Activated T-cell treated with anti-CD3 and anti-CD28 coated beads, Interleukin-2, amount 50 U/mL, for 72 hours (primary cell): ENCODE measurements around the gene TMEM135. TPM values are rescaled to one million over a fixed set of nuclear protein-coding genes. Genes with fewer than 3 reads are reported as not detected.
"Not testable (repeated sequence)": the region's sequence is repeated elsewhere in the genome, so short reads cannot be mapped to it uniquely, and the experiment has no call there.

ENCODE experiments used
- ATAC-seq, 2 donors: fragments of 150-1000 bp; cut with Tn5 transposase; replicated peaks in 1 of 2; 2 replicates each; pipeline ENCODE4 v1.10.0; 2021; ENCODE audit warnings: moderate library complexity in 2 of 2, mild to moderate bottlenecking in 1 of 2
- DNase-seq, 2 donors: peaks; one replicate each; pipeline ENCODE4 v3.0.0; 2021 to 2022; ENCODE audit warnings: mixed read lengths in 1 of 2
- H3K27ac Mint-ChIP-seq: one replicate; pipeline ENCODE4 v1.8.0; 2022; ENCODE audit warnings: mild to moderate bottlenecking, moderate library complexity, mixed read lengths
- H3K27me3 Mint-ChIP-seq: one replicate; pipeline ENCODE4 v1.8.0; 2022; ENCODE audit warnings: low read depth, mixed read lengths
- H3K36me3 Mint-ChIP-seq, 2 donors: one replicate each; pipeline ENCODE4 v1.8.0; 2022; ENCODE audit warnings: mixed read lengths in 2 of 2, mild to moderate bottlenecking in 1 of 2; ENCODE audit not compliant: insufficient read depth in 2 of 2
- H3K4me1 Mint-ChIP-seq: one replicate; pipeline ENCODE4 v1.8.0; 2022; ENCODE audit warnings: low read depth, mixed read lengths
- H3K4me3 Mint-ChIP-seq, 2 donors: one replicate each; pipeline ENCODE4 v1.8.0; 2022; ENCODE audit warnings: mild to moderate bottlenecking in 2 of 2, mixed read lengths in 2 of 2, moderate library complexity in 2 of 2
- H3K9me3 Mint-ChIP-seq, 2 donors: one replicate each; pipeline ENCODE4 v1.8.0; 2022; ENCODE audit warnings: mixed read lengths in 2 of 2
- total RNA-seq, 2 donors: library from RNA; stranded (reverse); gene quantifications; one replicate each; pipeline ENCODE4 v1.2.3, GENCODE V29; 2022

TMEM135 gene
- total RNA-seq, 2 donors from 2014 or later: 30.8 to 32.7 TPM

GRCh38 chr11:87252869-87253268 is 215.1 kb downstream of the TMEM135 start:
- Mint-ChIP-seq H3K27me3 (no peaks in the 10 kb centered on the region), H3K4me3 (peak overlapping the region in 1 of 2 donors; percentile 52), H3K9me3 (no peaks in the 10 kb centered on the region), H3K27ac (peak overlapping the region; percentile 77), H3K36me3 (peaks cover 0 to 2% of the 10 kb centered on the region in 2 donors), H3K4me1 (peaks cover 34% of the 10 kb centered on the region)
- ATAC-seq: peak; percentile 93 to 98
- no peak for DNase-seq

- H3K9me3 Mint-ChIP-seq: no peaks in the 10 kb centered on the region
- H3K4me1 Mint-ChIP-seq: peaks cover 23% of the 10 kb centered on the region
Measured at GRCh38 chr11:87254562-87254961, 216.8 kb downstream of the TMEM135 start.

GRCh38 chr11:87255589-87255988 is 217.9 kb downstream of the TMEM135 start:
- Mint-ChIP-seq H3K4me1 (peaks cover 23% of the 10 kb centered on the region), H3K27ac (no peak overlapping the region), H3K27me3 (no peaks in the 10 kb centered on the region), H3K36me3 (peaks cover 0 to 2% of the 10 kb centered on the region in 2 donors), H3K4me3 (no peak overlapping the region), H3K9me3 (no peaks in the 10 kb centered on the region)
- DNase-seq (no peak), ATAC-seq (no peak)

More at GRCh38 chr11:87254562-87254961, 216.8 kb downstream of the TMEM135 start:
- Mint-ChIP-seq H3K27me3 (no peaks in the 10 kb centered on the region), H3K36me3 (peaks cover 0 to 2% of the 10 kb centered on the region in 2 donors), H3K27ac (no peak overlapping the region), H3K4me3 (no peak overlapping the region)
- ATAC-seq (no peak), DNase-seq (no peak)

- H3K36me3 Mint-ChIP-seq: peaks cover 0 to under 1% of the 10 kb centered on the region in 2 donors
- H3K27me3 Mint-ChIP-seq: no peaks in the 10 kb centered on the region
- DNase-seq (no peak), ATAC-seq (no peak)
- peaks cover 20% of the 10 kb centered on the region for H3K4me1 Mint-ChIP-seq
- no peak overlapping the region for H3K4me3 Mint-ChIP-seq
- H3K27ac Mint-ChIP-seq: no peak overlapping the region
- H3K9me3 Mint-ChIP-seq: no peaks in the 10 kb centered on the region
Measured at GRCh38 chr11:87256694-87257340, 219.1 kb downstream of the TMEM135 start.

GRCh38 chr11:87258171-87258833 is 220.6 kb downstream of the TMEM135 start:
- Mint-ChIP-seq H3K4me3 (no peak overlapping the region), H3K27me3 (no peaks in the 10 kb centered on the region), H3K9me3 (no peaks in the 10 kb centered on the region), H3K36me3 (no peaks in the 10 kb centered on the region), H3K27ac (no peak overlapping the region), H3K4me1 (peaks cover 7% of the 10 kb centered on the region)
- no peak for ATAC-seq
- DNase-seq: no peak

- Mint-ChIP-seq H3K27ac (no peak overlapping the region), H3K9me3 (no peaks in the 10 kb centered on the region), H3K4me3 (no peak overlapping the region), H3K4me1 (peaks cover 7% of the 10 kb centered on the region), H3K36me3 (no peaks in the 10 kb centered on the region), H3K27me3 (no peaks in the 10 kb centered on the region)
- DNase-seq: no peak
- ATAC-seq: no peak
Measured at GRCh38 chr11:87259736-87260135, 222.0 kb downstream of the TMEM135 start.

GRCh38 chr11:87260811-87261210 is 223.1 kb downstream of the TMEM135 start:
- Mint-ChIP-seq H3K4me1 (no peaks in the 10 kb centered on the region), H3K27ac (no peak overlapping the region), H3K36me3 (no peaks in the 10 kb centered on the region), H3K4me3 (no peak overlapping the region), H3K9me3 (no peaks in the 10 kb centered on the region), H3K27me3 (no peaks in the 10 kb centered on the region)
- DNase-seq: no peak
- ATAC-seq: no peak

GRCh38 chr11:87263264-87263838 is 225.6 kb downstream of the TMEM135 start:
- H3K27me3 Mint-ChIP-seq: no peaks in the 10 kb centered on the region
- no peak overlapping the region for H3K4me3 Mint-ChIP-seq
- H3K4me1 Mint-ChIP-seq: no peaks in the 10 kb centered on the region
- H3K9me3 Mint-ChIP-seq: no peaks in the 10 kb centered on the region
- ATAC-seq (no peak), DNase-seq (no peak)
- H3K36me3 Mint-ChIP-seq: no peaks in the 10 kb centered on the region
- no peak overlapping the region for H3K27ac Mint-ChIP-seq

DNA sequence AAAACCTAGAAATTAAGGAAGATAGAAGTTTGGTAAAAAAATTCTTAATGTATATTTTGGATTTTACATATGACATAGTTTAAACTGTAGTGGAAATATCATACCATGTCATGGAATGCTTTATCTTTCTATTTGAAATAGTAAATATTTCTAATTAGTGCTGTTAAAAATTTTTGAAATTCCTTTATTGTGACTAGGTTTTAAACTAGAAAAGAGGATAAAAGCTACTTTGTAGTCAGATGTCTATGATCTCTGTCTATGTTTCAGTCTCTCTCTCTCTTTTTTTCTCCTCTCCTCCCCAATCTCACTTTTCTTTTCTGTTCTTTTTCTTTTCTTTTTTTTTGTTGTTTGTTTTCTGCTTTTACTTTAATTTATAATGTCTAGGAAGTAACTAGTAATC is 226.2 kb downstream of the TMEM135 start:
- Mint-ChIP-seq H3K9me3 (no peaks in the 10 kb centered on the region), H3K27me3 (no peaks in the 10 kb centered on the region), H3K27ac (no peak overlapping the region), H3K4me3 (no peak overlapping the region), H3K36me3 (no peaks in the 10 kb centered on the region), H3K4me1 (no peaks in the 10 kb centered on the region)
- DNase-seq (no peak), ATAC-seq (no peak)

DNA sequence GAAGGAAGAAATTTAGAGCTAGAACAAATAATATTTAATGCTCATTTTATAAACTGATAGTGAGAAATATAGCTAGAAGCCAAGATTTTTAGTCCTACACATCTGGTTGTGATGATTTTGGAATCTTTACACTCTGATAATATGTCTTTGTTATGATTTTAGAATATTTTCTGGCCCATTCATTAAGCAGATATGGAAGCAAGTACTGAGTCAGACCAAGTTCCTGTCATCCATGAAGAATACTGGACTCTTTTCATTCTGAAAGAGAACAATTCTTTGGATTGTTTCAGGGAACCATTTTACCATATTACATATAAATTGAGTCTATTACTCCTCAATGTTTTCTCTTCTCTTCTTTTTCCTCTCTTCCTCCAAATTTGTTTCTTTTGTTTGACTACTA is 227.4 kb downstream of the TMEM135 start:
- Mint-ChIP-seq H3K4me3 (no peak overlapping the region), H3K27ac (no peak overlapping the region), H3K9me3 (no peaks in the 10 kb centered on the region), H3K4me1 (no peaks in the 10 kb centered on the region), H3K27me3 (no peaks in the 10 kb centered on the region), H3K36me3 (no peaks in the 10 kb centered on the region)
- ATAC-seq (no peak), DNase-seq (no peak)

DNA sequence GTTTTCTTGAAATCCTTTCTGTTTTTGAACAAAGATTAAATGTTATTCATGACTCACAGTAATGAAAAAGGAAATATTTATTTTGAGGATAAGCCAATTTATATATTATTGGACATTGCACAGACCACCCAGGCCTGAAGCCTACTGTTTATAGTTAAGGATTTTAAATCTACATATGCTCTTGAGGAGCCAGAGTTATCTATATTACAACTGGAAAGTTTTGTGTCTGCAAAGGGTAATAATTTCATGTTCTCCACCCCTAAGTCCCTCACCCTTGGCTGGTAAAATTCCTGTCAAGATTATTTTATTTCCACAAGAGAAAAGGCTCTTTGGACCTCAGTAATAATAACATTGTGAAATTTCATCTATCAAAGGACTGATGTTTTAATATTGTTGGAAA is 228.2 kb downstream of the TMEM135 start:
- H3K27ac Mint-ChIP-seq: no peak overlapping the region
- no peaks in the 10 kb centered on the region for H3K4me1 Mint-ChIP-seq
- no peak overlapping the region for H3K4me3 Mint-ChIP-seq
- no peaks in the 10 kb centered on the region for H3K36me3 Mint-ChIP-seq
- no peaks in the 10 kb centered on the region for H3K9me3 Mint-ChIP-seq
- ATAC-seq (no peak), DNase-seq (no peak)
- H3K27me3 Mint-ChIP-seq: no peaks in the 10 kb centered on the region

GRCh38 chr11:87266751-87267150 is 229.0 kb downstream of the TMEM135 start:
- Mint-ChIP-seq H3K9me3 (no peaks in the 10 kb centered on the region), H3K4me1 (no peaks in the 10 kb centered on the region)

DNA sequence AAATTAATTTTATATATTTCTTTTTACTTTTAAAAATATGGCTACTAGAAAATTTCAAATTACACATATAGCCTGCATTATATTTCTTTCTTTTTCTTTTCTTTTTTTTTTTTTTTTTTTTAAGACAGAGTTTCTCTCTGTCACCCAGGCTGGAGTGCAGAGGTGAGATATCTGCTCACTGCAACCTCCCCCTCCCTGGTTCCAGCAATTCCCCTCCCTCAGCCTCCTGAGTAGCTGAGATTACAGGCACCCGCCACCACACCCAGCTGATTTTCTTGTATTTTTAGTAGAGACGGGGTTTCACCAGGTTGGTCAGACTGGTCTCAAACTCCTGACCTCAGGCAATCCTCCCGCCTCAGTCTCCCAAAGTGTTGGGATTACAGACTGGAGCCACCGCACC is 234.2 kb downstream of the TMEM135 start:
- H3K9me3 Mint-ChIP-seq, H3K27ac Mint-ChIP-seq, H3K36me3 Mint-ChIP-seq, DNase-seq, H3K4me3 Mint-ChIP-seq, ATAC-seq, H3K4me1 Mint-ChIP-seq, H3K27me3 Mint-ChIP-seq: not testable (repeated sequence)

More at GRCh38 chr11:87266751-87267150, 229.0 kb downstream of the TMEM135 start:
- no peak overlapping the region for H3K27ac Mint-ChIP-seq
- H3K4me3 Mint-ChIP-seq: no peak overlapping the region
- DNase-seq (no peak), ATAC-seq (no peak)
- no peaks in the 10 kb centered on the region for H3K36me3 Mint-ChIP-seq
- no peaks in the 10 kb centered on the region for H3K27me3 Mint-ChIP-seq
